ENCODE measurements around the gene GREB1. TPM values are rescaled to one million over a fixed set of nuclear protein-coding genes. Genes with fewer than 3 reads are reported as not detected.
"Not testable (repeated sequence)": the region's sequence is repeated elsewhere in the genome, so short reads cannot be mapped to it uniquely, and the experiment has no call there.

The GREB1 gene
- total RNA-seq, 1 donor from 2014 or later = 11.1 TPM

DNA sequence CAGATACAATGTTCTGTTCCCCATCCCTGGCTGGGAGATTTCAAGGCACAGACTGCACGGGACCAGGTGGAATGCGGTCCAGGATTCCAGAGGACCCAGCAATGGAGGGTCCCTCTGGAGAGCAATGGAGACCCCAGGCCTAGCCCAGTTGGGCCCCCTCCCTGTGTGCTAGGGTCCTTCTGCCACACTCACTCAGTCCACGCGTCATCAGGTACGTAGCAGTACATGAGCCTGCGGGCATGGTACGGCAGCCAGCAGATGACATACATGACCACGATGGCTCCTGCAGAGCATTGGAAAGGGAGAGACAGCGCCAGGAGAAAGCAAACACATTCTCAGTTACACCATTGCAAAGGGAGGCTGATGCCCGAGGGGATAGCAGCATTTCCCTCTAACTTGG, 126.0 kb downstream of the GREB1 start:
- no peak for DNase-seq (ENCODE audit: low spot score)

DNA sequence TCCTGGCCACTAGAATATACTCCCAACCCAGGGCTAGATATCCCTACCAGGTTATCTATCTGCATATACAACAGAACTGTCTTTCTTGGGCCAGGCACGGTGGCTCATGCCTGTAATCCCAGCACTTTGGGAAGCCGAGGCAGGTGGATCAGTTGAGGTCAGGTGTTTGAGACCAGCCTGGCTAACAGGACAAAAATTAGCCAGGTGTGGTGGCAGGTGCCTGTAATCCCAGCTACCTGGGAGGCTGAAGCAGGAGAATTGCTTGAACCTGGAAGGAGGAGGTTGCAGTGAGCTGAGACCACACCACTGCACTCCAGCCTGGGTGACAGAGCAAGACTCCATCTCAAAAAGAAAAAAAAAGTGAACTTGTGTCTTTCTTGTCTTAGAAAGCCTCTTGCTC, 126.6 kb downstream of the GREB1 start:
- DNase-seq (ENCODE audit: low spot score) = not testable (repeated sequence)

DNA sequence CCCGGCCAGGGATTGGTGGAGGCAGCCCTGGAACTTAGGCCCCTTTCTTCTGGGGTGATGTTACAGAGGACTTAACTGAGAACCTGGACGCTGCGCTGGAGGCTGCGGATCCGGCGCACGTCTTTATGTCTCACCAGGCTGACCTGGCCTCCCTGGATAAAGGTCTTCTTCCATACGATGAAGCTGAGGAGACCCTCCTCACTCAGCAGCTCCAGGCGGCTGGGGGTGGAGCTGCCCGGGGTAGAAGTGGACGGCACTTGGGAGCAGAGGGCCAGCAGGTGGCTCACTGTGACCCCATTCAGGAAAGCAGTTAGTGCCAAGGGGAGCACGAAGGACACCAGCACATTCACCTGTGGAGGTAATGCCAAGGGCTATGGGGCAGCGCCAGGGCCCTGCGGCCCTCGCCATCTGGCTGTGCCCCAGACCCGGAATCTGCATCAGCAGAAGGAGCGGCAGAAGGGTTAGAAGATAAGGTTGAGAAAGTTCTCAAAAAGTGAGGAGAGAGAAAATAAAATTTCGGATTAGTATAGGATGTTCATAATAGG, 128.1 kb downstream of the GREB1 start:
- DNase-seq (ENCODE audit: low spot score) = no peak

DNA sequence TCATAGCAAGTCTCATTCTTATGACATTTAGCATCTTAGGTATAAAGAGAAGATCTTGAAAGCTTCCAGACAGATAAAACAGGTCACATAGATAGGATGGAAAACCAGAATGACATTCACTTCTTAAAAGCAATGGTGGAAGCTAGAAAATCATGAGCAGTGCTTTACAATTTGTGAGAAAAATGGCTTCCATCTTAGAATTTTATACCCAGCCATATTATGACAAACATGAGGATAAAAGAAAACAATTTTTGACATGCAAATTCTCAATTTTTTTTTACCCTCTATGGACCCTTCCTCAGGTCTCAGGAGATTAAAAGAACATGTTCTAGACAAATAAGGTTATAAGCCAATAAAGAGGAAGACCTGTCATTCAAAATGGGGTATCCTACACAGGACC, 129.0 kb downstream of the GREB1 start:
- no peak for DNase-seq (ENCODE audit: low spot score)

DNA sequence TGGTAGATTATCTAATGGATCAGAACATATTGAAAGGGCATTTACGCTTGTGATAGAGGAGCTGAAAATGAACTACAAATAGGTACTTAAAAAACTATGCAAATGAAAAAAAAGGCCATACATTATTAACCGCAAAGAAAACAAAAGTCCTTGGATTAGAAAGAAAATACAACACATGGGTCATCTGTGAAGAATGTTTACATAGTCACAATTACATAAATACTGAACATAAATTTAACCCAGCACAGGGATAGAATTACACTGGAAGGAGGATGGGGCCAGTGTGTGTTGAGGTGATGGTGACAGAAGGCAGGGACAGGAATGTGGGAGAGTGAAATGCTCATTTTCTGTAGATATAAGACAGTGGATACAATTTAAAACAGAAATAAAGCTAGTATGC, 129.6 kb downstream of the GREB1 start:
- DNase-seq (ENCODE audit: low spot score) = no peak

DNA sequence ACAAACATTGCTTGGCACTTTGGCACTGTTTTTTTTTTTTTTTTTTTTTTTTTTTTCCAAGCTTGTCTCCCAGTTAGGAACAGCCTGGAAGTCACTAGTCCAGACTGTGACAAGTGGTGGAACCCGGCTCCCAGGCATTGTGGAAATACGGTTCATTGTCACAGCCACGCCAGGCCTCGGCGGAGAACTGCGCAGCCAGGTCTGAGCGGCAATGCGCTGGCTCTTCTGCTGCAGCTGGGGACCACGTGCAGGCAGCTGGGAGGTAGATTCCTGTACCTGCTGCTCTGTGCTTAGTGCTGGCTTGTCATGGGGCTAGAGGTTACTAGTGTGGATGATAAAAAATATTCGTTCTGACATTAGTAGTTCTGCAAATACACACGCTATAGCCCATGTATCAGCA, 131.2 kb downstream of the GREB1 start:
- no peak for DNase-seq (ENCODE audit: low spot score)

DNA sequence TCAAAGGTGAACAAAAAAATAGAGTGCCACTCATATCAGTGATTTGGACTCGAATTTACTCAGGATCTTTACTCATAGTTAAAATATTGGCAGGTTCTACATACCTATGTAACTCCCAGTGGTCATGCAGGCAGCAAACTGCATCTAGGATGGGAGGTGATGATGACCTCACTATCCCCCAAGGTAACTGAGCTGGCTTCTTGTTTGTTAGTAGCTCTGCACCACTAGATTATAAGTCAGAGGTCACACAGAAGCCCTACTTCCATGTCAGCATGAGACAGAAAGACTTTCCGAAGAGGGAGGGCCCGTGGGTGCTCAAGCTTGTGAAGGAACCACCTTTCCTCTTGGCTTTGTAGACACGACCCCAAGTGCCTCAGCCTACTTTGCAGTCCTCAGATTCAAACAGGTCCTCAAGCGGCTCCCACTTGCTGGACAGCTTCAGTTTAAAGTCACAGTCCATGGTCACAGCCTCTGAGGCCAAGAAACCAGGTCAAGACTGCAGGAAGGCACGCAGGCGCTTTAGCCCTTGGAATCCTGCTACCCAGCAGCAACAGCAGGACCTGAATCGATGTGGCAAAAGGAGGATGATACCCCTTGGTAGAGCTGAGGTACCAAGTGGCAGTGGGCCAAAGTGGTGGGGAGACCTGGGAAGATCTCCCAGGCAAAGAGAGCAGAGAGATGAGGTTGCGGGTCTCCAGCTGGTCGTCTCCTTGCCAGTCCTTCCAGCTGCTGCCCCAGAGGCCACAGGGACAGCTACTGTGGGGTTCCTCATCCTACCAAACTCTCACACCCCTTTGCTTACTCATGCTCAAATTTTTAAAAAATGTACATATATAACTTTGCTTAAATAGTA, 131.9 kb downstream of the GREB1 start:
- no peak for DNase-seq (ENCODE audit: low spot score)

DNA sequence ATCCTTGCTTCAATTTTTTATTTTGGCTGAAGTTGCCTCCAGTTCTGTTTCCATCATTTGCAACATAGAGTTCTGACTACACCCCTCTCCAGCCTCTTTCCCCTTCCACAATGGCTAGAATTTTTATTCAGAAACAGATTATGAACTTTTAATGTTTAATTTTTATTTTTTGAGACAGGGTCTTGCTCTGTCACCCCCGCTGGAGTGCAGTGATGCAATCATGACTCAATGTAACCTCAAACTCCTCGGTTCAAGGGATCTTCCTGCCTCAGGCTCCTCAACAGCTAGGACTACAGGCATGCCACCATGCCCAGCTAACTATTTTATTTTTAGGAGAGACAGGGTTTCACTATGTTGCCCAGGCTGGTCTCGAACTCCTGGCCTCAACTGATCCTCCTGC, 133.3 kb downstream of the GREB1 start:
- no peak for DNase-seq (ENCODE audit: low spot score)

DNA sequence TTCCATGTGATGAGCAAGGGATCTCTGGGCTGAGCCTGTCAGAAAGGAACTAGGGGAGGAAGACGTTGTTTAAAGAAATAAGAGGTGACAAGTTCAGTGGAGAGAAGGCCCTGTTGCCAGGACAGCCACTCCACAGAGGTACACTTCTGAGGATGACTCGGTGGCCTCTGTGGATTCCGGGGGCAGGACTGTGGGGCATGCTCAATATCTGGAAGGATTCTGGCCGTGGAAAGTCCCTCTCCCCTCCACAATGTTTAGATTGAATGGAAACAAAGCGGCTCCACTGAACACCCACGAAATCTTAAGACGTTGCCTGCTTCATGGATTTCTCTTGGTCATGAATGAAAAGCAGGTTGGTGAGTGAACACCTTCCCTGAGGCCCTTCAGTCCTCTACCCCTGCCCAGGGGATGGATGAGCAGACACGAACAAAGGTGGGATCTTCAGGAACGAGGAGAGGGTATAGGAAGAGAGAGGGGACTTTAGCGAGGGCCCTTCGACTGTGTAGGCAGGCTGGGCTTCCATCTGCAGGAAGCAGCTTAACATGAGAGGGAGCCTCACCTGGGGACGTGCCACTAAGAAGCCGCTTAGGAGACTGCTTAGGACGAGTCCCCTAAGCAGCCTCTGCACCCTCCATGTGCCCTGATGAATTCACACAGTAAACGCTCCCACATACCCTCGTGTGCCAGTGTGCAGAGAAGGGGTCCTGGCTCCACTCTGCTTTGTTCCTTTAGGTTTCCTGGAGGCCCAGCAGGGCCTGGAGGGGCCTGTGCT, 134.2 kb downstream of the GREB1 start:
- no peak for DNase-seq (ENCODE audit: low spot score)

DNA sequence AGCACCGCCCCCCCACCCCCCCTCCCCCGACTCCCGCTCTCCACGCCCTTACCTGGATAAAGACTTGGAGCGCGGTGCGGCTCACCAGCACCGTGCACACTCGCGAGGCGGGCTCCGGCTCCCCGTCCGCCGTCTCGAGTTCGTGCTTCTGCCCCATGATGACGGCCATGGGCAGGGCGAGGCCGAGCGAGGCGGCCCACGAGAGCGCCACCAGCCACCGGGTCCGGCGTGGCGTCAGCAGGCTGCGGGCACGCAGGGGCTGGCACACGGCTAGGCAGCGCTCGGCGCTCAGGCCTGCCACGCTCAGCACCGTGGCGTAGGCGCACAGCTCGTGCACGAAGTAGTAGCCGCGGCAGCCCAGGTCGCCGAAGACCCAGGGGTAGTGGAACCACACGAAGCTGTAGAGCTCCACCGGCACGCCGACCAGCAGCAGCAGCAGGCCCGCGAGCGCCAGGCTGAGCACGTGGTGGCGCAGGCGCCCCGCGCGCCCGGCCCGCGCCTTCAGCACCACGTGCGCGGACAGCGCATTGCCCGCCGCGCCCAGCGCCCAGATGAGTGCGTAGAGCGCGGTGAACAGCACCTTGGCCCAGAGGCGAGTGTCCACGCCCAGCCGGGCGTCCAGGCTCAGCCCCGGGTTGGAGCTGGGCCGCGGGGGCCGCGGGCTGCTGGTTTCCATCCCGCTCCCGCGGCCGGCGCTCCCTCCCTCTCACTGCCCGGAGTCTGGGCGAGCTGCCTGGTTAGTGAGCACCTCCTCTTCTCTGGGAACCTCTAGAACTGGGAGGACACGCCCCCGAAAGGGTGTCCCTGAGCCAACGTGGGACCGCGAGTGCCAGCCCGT, 135.8 kb downstream of the GREB1 start, which contains the start of gene NTSR2:
TSS of gene NTSR2 (minus strand) at position 742 of the 838 bp plus-strand sequence. CDS start at position 676, 66 bp downstream.
- peak; percentile 53 for DNase-seq (ENCODE audit: low spot score)

DNA sequence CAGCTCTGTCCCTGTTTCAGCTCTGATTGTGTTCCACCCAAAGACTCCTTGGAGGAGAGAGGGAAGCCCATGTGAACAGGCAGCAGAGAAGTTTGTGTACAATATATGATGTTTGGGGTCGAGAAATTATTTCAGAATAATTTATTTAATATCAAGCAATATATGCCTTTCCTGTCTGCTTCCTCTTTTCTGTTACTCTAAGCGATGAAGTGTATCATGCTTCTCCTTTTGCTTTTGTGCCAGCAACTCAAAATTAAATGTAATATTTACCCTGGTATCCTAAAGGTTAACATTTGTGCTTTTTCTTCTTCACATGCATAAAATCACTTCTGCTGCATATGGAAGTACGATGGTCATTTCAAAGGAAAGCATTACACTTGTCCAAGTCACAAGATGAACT, 138.6 kb downstream of the GREB1 start:
- DNase-seq (ENCODE audit: low spot score) = no peak

DNA sequence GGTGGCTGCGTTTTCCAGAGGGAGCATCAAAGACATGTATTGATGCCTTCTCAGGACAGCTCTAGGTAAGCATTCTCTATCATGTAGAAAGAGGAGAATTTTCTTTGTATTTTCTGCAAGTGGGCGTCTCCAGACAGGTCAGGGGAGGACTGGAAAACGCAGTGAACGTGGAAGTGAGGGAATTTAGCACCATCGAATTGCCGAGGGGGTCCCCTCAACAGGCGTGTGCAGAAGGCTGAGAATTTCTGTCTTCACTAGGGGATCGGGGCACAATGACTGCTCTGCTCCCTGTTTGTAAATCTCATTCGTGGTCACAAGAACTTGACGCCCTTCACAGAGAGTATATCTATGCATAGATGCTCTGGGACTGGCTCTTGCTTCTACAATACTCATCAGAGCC, 141.1 kb downstream of the GREB1 start:
- DNase-seq (ENCODE audit: low spot score) = no peak

DNA sequence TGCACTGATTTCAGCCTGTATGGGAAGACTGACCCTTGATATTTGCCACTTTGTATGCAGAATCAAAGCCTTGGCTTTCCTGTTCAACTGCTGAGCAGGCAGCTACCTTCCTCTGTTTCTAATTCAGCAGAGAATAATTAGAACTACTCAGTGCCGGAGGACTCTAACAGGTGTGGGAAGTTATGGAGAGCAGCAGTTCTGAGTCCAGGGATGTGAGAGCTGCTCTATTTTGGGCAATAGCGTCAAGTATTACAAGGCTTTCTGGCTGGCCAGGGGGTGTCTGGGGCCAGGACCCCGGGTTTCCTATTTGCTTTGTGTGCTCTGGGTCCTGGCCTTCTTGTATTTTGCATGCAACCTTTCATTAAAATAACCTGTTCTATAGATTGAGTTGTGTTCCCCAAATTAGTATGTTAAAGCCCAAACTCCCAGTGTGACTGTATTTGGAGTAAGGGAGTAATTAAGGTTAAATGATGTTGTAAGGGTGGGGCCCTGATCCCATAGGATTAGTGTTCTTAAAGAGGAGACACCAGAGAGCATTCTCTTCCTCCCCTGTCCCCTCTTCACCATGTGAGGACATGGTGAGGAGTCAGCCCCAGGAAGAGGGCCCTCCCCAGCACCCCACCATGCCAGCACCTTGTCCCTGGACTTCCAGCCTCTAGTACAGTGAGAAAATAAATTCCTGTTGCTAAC, 141.7 kb downstream of the GREB1 start:
- no peak for DNase-seq (ENCODE audit: low spot score)

DNA sequence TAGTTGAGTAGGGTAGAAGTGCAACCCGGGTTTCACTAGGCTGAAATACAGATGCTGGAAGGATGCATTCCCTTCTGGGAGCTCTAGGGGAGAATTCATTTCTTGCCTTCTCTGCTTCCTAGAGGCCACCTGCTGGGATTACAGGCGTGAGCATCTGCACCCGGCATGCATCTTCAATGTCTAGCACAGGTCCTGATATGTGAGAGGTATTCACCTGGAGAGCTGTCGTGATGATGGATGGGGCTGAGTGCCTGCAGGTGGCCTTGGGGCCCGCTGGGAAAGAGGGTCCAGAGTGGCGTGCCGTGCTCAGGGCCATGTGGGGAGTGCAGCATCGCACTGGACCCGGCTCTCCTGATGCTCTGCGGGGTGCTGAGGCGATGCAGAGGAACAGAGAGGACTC, 142.8 kb downstream of the GREB1 start:
- no peak for DNase-seq (ENCODE audit: low spot score)

DNA sequence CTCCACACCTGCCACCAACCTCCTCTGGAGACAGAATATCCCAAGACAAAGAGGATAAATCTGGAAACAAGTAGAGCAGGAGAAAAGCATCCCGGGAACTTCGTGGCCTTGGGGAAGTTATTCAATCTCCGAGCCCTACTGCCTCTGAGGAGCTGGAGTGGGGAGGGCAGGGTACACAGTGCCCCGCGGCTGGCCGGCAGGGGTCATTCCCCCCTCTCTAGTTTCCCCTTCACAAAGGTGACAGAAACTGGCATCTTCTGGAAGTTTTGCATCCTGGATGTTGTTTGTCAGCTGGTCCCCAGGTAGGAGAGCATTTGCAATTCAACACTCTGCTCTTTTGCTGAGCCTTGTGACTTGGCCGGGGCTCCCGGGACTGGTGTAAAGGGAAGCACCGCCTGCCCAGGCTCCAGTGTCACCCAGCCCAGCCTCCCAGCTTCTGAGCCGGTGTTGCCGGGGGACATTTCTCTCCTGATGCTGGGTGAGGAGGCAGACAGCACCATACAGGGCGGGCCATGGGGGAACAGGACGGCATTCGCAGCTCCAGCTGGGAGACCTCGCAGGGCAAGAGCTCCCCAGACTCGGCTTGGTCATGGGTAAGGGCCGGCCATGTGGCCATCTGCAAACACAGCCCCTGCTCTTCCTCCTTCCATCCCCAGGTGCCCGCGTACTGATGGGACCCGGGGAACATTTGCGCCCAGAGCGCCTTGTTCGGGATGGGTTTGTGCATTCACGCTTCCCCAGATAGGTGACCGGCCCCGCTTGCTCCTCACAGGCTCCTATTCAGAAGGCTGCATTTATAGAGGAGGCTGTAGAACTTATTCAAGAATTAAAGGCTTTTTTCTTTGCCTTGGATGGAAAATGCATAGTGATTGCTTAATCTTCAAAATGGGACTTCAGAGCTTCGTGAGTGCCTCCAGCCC, 143.6 kb downstream of the GREB1 start:
- no peak for DNase-seq (ENCODE audit: low spot score)

DNA sequence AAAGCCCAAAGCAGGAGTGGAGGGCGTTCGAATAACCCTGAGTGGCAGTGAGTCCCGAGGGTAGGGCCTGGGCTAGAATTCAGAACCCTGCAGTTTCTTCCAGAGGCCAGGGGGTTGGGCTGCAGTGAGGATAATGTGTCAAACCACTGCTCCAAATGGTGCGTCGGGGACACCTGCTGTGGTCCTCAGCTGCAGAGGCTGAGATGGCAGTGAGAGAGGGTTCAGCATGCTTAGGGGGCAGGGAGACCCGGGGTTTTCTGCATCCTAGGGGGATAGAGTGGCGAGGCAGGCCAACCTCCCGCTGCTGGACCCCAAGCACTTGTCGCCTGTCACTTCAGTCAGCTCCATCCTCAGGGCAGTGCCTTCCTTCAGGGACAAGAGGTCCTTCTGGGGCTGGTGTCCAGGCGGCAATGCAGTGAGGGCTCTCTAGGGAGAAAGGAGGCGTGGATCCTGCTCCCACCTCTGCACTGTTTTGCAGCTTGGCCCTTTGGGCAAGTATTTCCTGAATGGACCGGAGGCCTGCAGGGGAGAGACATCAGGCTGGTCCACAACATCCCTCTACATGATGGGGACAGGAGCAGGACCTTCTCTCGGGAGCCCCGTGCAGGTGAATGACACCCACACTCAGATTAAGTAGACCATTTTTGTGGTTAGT, 144.6 kb downstream of the GREB1 start:
- DNase-seq (ENCODE audit: low spot score) = no peak

DNA sequence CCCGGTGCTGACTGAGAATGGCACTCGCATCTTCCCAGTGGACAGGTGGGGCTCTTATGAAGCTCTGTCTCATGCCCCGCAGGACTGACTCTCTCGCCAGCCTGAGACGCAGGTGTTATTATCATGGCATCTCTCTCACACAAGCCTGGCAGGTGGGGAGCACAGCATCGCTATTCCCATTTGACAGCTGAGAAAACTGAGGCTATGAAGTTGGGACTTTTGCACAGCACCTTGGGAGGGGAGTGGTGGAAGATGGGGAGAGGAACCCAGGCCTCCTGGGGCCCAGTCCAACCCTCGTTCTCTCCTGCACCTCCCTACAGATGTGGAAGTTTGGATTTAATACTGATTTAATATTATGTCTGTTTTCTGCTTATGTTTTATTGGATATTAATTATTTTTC, 145.2 kb downstream of the GREB1 start:
- DNase-seq (ENCODE audit: low spot score) = no peak

DNA sequence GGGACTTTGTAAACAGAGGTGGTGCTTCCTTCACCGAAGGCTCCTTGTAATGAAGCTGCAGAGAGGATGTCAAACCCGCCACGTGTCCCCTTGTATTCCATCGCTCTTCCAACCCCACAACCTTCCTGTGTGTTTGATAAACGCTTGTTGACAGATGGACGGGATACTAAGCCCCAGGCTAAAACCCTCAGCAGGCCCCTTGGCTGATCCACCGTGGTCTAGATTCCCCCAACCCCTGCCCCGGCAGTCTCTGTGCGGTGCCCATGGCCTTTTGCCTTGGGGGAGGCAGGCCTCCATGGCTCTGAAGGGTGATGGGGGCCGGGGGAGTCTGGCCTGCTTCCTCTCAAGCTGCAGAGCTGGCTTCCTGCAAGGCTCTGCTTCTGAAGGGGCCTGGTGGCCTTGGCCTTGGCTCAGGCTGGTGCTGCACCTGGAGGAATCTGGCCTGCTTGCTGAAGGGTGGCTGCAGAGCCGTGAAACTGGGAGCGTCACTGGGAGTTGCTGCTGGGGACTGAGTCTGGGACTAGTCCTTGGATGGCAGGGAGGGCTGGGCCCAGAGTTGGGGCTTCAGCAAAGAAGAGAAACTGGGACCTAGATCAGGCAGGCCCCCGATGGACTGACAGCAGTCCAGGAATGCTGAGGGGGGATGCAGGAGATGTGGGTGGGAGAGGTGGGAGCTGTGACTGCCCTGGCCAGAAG, 145.8 kb downstream of the GREB1 start:
- DNase-seq (ENCODE audit: low spot score) = no peak
